Endodermal cell (in vitro differentiated cells): Measurements from ENCODE around the gene TSPAN9. TPM values are rescaled to one million over a fixed set of nuclear protein-coding genes. Genes with fewer than 3 reads are reported as not detected.

Source experiments
- DNase-seq: peaks from one replicate; pipeline ENCODE4 v3.0.0-alpha.2; 2017
- H3K27ac ChIP-seq: 2 replicates; pipeline ENCODE4 v1.5.1; 2013; ENCODE audit warnings: mild to moderate bottlenecking, low read depth, low read length, moderate library complexity
- H3K27me3 ChIP-seq: 2 replicates; pipeline ENCODE4 v1.6.1; 2013; ENCODE audit warnings: mild to moderate bottlenecking, low read length, moderate library complexity; ENCODE audit not compliant: insufficient read depth, control insufficient read depth, poor library complexity, severe bottlenecking
- H3K36me3 ChIP-seq: 2 replicates; pipeline ENCODE4 v1.7.0; 2013; ENCODE audit warnings: mild to moderate bottlenecking, low read length, moderate library complexity; ENCODE audit not compliant: control insufficient read depth, insufficient read depth
- H3K4me1 ChIP-seq: one replicate; pipeline ENCODE4 v1.7.0; 2013; ENCODE audit warnings: low read length; ENCODE audit not compliant: control insufficient read depth, insufficient read depth
- H3K4me3 ChIP-seq: 2 replicates; pipeline ENCODE4 v1.5.1; 2013; ENCODE audit warnings: mild to moderate bottlenecking, low read length, moderate library complexity
- H3K9ac ChIP-seq: 2 replicates; pipeline ENCODE4 v1.6.1; 2013; ENCODE audit warnings: mild to moderate bottlenecking, low read length, moderate library complexity; ENCODE audit not compliant: poor library complexity, severe bottlenecking; ENCODE audit errors: extremely low read depth
- H3K9me3 ChIP-seq: 2 replicates; pipeline ENCODE4 v1.6.1; 2013; ENCODE audit warnings: mild to moderate bottlenecking, low read length, moderate library complexity; ENCODE audit not compliant: control insufficient read depth
- H3K27ac Mint-ChIP-seq: 2 replicates; pipeline ENCODE4 v1.8.0; 2020; ENCODE audit warnings: mixed read lengths
- H3K27me3 Mint-ChIP-seq: 2 replicates; pipeline ENCODE4 v1.8.0; 2021; ENCODE audit warnings: mild to moderate bottlenecking, mixed read lengths; ENCODE audit not compliant: insufficient read depth
- H3K36me3 Mint-ChIP-seq: 2 replicates; pipeline ENCODE4 v1.8.0; 2020; ENCODE audit warnings: low read depth, mixed read lengths
- H3K4me1 Mint-ChIP-seq: 2 replicates; pipeline ENCODE4 v1.8.0; 2020; ENCODE audit warnings: mixed read lengths
- H3K4me3 Mint-ChIP-seq: 2 replicates; pipeline ENCODE4 v1.8.0; 2020; ENCODE audit warnings: mild to moderate bottlenecking, moderate library complexity, mixed read lengths
- H3K9me3 Mint-ChIP-seq: 2 replicates; pipeline ENCODE4 v1.8.0; 2020; ENCODE audit warnings: mild to moderate bottlenecking, mixed read lengths
- CTCF ChIP-seq: fragments of 200-600 bp; sonication (generic); conservative IDR thresholded peaks from 2 replicates; pipeline ENCODE4 v1.5.0; 2021; ENCODE audit warnings: antibody characterized with exemption, mild to moderate bottlenecking
- WGBS, 2 experiments: methylation state at CpG; one replicate each; pipeline versions ENCODE4 v1.1.5 to v1.1.7; 2013; ENCODE audit warnings: missing lambda C conversion rate in 2 of 2, mixed read lengths in 1 of 2; ENCODE audit not compliant: insufficient coverage in 1 of 2, insufficient read length in 1 of 2; 5-methylcytosine and 5-hydroxymethylcytosine counted together
- total RNA-seq, 2 donors: library from RNA; stranded (reverse); fragmentation: NEBNext Ultra II Directional in 1 of 2; extraction: Animal tissue kit (Norgen Biotek cat#: 25700) in 1 of 2; gene quantifications; 2 replicates in 1 of 2; 3 replicates in 1 of 2; pipeline ENCODE4 v1.2.1, GENCODE V29; 2021

Gene TSPAN9
- total RNA-seq, 2 donors from 2014 or later: 31.9 to 80.8 TPM

GRCh38 chr12:3252450-3252891, 175.3 kb downstream of the TSPAN9 start:
- H3K27me3 ChIP-seq: no peaks in the 10 kb centered on the region
- no peaks in the 10 kb centered on the region for H3K9me3 ChIP-seq
- H3K4me3 Mint-ChIP-seq: no peak overlapping the region
- H3K27me3 Mint-ChIP-seq: peaks cover 6% of the 10 kb centered on the region
- WGBS, 2 experiments: 89 to 95% methylated on average over 7 to 13 of the region's 13 CpGs
- DNase-seq: no peak
- H3K4me3 ChIP-seq: no peak overlapping the region
- TF ChIP-seq CTCF: no peak
- H3K9ac ChIP-seq: no peak overlapping the region
- no peak overlapping the region for H3K27ac ChIP-seq
- H3K27ac Mint-ChIP-seq: no peak overlapping the region
- peaks cover 5% of the 10 kb centered on the region for H3K36me3 Mint-ChIP-seq
- no peaks in the 10 kb centered on the region for H3K9me3 Mint-ChIP-seq
- no peaks in the 10 kb centered on the region for H3K36me3 ChIP-seq
- peaks cover 15% of the 10 kb centered on the region for H3K4me1 ChIP-seq
- peaks cover 75% of the 10 kb centered on the region for H3K4me1 Mint-ChIP-seq

- peak overlapping the region; percentile 80 for H3K27ac Mint-ChIP-seq
- DNase-seq: peak; percentile 91
- peaks cover 5% of the 10 kb centered on the region for H3K36me3 Mint-ChIP-seq
- Histone ChIP-seq H3K4me3 (no peak overlapping the region), H3K9ac (no peak overlapping the region), H3K4me1 (peaks cover 15% of the 10 kb centered on the region), H3K36me3 (no peaks in the 10 kb centered on the region), H3K27ac (no peak overlapping the region), H3K9me3 (no peaks in the 10 kb centered on the region), H3K27me3 (no peaks in the 10 kb centered on the region)
- peaks cover 69% of the 10 kb centered on the region for H3K4me1 Mint-ChIP-seq
- peaks cover 7% of the 10 kb centered on the region for H3K27me3 Mint-ChIP-seq
- peak overlapping the region; percentile 23 for H3K4me3 Mint-ChIP-seq
- TF ChIP-seq CTCF: no peak
- no peaks in the 10 kb centered on the region for H3K9me3 Mint-ChIP-seq
- WGBS, 2 experiments: 70 to 77% methylated on average over 4 to 7 of the region's 7 CpGs
Measured at GRCh38 chr12:3253682-3254275, 176.6 kb downstream of the TSPAN9 start.

- Histone ChIP-seq H3K4me1 (peaks cover 15% of the 10 kb centered on the region), H3K27me3 (no peaks in the 10 kb centered on the region), H3K27ac (no peak overlapping the region), H3K9ac (no peak overlapping the region), H3K4me3 (no peak overlapping the region), H3K36me3 (no peaks in the 10 kb centered on the region), H3K9me3 (no peaks in the 10 kb centered on the region)
- TF ChIP-seq CTCF: no peak
- H3K9me3 Mint-ChIP-seq: no peaks in the 10 kb centered on the region
- WGBS, 2 experiments: 95 to 99% methylated on average over 9 to 12 of the region's 12 CpGs
- no peak for DNase-seq
- H3K27ac Mint-ChIP-seq: no peak overlapping the region
- H3K27me3 Mint-ChIP-seq: peaks cover 7% of the 10 kb centered on the region
- peaks cover 61% of the 10 kb centered on the region for H3K4me1 Mint-ChIP-seq
- no peaks in the 10 kb centered on the region for H3K36me3 Mint-ChIP-seq
- H3K4me3 Mint-ChIP-seq: no peak overlapping the region
Measured at GRCh38 chr12:3255057-3255456, 177.9 kb downstream of the TSPAN9 start.
